HEK293 (cell line): ENCODE data around the gene PAXX.

ENCODE experiments used
- EGR2 ChIP-seq: fragments of 450-650 bp; formaldehyde crosslinking; IDR thresholded peaks from 2 replicates; pipeline ENCODE4 v1.5.1; 2016; ENCODE audit warnings: low read depth, missing biosample characterization, missing genetic modification characterization
- GLI2 ChIP-seq: fragments of 450-650 bp; formaldehyde crosslinking; IDR thresholded peaks from 2 replicates; pipeline ENCODE4; 2017; ENCODE audit warnings: missing biosample characterization, missing genetic modification characterization, low read depth, borderline replicate concordance
- KLF1 ChIP-seq: fragments of 450-650 bp; formaldehyde crosslinking; IDR thresholded peaks from 2 replicates; pipeline ENCODE4 v1.5.1; 2016; ENCODE audit warnings: missing biosample characterization, missing genetic modification characterization
- MEIS1 ChIP-seq: sonication (generic); formaldehyde crosslinking; IDR thresholded peaks from 2 replicates; pipeline ENCODE4 v1.8.1; 2022; ENCODE audit warnings: missing genetic modification reagents, mild to moderate bottlenecking, borderline replicate concordance
- OVOL3 ChIP-seq: fragments of 450-650 bp; formaldehyde crosslinking; IDR thresholded peaks from 2 replicates; pipeline ENCODE4 v1.5.1; 2016; ENCODE audit warnings: missing biosample characterization, missing genetic modification characterization
- SCRT2 ChIP-seq: fragments of 450-650 bp; formaldehyde crosslinking; IDR thresholded peaks from 2 replicates; pipeline ENCODE4 v1.5.1; 2016; ENCODE audit warnings: missing biosample characterization, missing genetic modification characterization
- SP7 ChIP-seq: fragments of 450-650 bp; formaldehyde crosslinking; IDR thresholded peaks from 2 replicates; pipeline ENCODE4 v1.5.1; 2016; ENCODE audit warnings: missing biosample characterization, missing genetic modification characterization
- YY2 ChIP-seq: fragments of 450-650 bp; formaldehyde crosslinking; IDR thresholded peaks from 2 replicates; pipeline ENCODE4 v1.5.1; 2016; ENCODE audit warnings: missing biosample characterization, missing genetic modification characterization
- ZBTB48 ChIP-seq: fragments of 450-650 bp; formaldehyde crosslinking; IDR thresholded peaks from 2 replicates; pipeline ENCODE4 v1.5.1; 2016; ENCODE audit warnings: missing biosample characterization, missing genetic modification characterization
- ZNF174 ChIP-seq: fragments of 450-650 bp; formaldehyde crosslinking; IDR thresholded peaks from 2 replicates; pipeline ENCODE4 v1.5.0; 2017; ENCODE audit warnings: missing biosample characterization, mild to moderate bottlenecking, missing genetic modification characterization
- ZNF2 ChIP-seq: fragments of 450-650 bp; formaldehyde crosslinking; IDR thresholded peaks from 2 replicates; pipeline ENCODE4 v1.5.1; 2016; ENCODE audit warnings: missing biosample characterization, missing genetic modification characterization
- ZNF214 ChIP-seq: fragments of 450-650 bp; formaldehyde crosslinking; IDR thresholded peaks from 2 replicates; pipeline ENCODE4 v1.5.1; 2017; ENCODE audit warnings: missing biosample characterization, mild to moderate bottlenecking, missing genetic modification characterization, borderline replicate concordance
- ZNF223 ChIP-seq: fragments of 450-650 bp; formaldehyde crosslinking; IDR thresholded peaks from 2 replicates; pipeline ENCODE4 v1.5.1; 2016; ENCODE audit warnings: missing biosample characterization, missing genetic modification characterization
- ZNF24 ChIP-seq: fragments of 450-650 bp; formaldehyde crosslinking; IDR thresholded peaks from 2 replicates; pipeline ENCODE4 v1.5.1; 2016; ENCODE audit warnings: missing biosample characterization, missing genetic modification characterization
- ZNF324 ChIP-seq: fragments of 450-650 bp; formaldehyde crosslinking; IDR thresholded peaks from 2 replicates; pipeline ENCODE4 v1.5.1; 2016; ENCODE audit warnings: missing biosample characterization, missing genetic modification characterization
- ZNF341 ChIP-seq: fragments of 450-650 bp; formaldehyde crosslinking; IDR thresholded peaks from 2 replicates; pipeline ENCODE4; 2016; ENCODE audit warnings: low read depth, missing biosample characterization, missing genetic modification characterization
- ZNF391 ChIP-seq: fragments of 450-650 bp; formaldehyde crosslinking; IDR thresholded peaks from 2 replicates; pipeline ENCODE4 v1.5.1; 2016; ENCODE audit warnings: low read depth, missing biosample characterization, missing genetic modification characterization, borderline replicate concordance
- ZNF529 ChIP-seq: fragments of 450-650 bp; formaldehyde crosslinking; IDR thresholded peaks from 2 replicates; pipeline ENCODE4 v1.5.1; 2017; ENCODE audit warnings: missing genetic modification characterization, missing biosample characterization; ENCODE audit not compliant: insufficient replicate concordance
- ZNF623 ChIP-seq: fragments of 450-650 bp; formaldehyde crosslinking; IDR thresholded peaks from 2 replicates; pipeline ENCODE4 v1.5.1; 2016; ENCODE audit warnings: missing biosample characterization, missing genetic modification characterization
- TF ChIP-seq, protein P1 (sequence below): fragments of 450-650 bp; formaldehyde crosslinking; IDR thresholded peaks from 2 replicates; pipeline ENCODE4 v1.5.1; 2016; ENCODE audit warnings: missing biosample characterization, missing genetic modification characterization
- TF ChIP-seq, protein P2 (sequence below): fragments of 450-650 bp; formaldehyde crosslinking; conservative IDR thresholded peaks from 2 replicates; pipeline ENCODE4 v1.5.1; 2016; ENCODE audit warnings: low read depth, missing biosample characterization, missing genetic modification characterization
- TF ChIP-seq, protein P3 (sequence below): fragments of 450-650 bp; formaldehyde crosslinking; IDR thresholded peaks from 2 replicates; pipeline ENCODE4 v1.5.1; 2016; ENCODE audit warnings: missing biosample characterization, missing genetic modification characterization, low read depth
- TF ChIP-seq, protein P4 (sequence below): fragments of 450-650 bp; formaldehyde crosslinking; IDR thresholded peaks from 2 replicates; pipeline ENCODE4 v1.5.1; 2016; ENCODE audit warnings: missing biosample characterization, missing genetic modification characterization, low read depth
- TF ChIP-seq, protein P5 (sequence below): fragments of 450-650 bp; IDR thresholded peaks from 2 replicates; pipeline ENCODE4 v1.5.1; 2018; ENCODE audit warnings: missing biosample characterization, missing genetic modification characterization
- TF ChIP-seq, protein P6 (sequence below): fragments of 450-650 bp; formaldehyde crosslinking; IDR thresholded peaks from 2 replicates; pipeline ENCODE4; 2016; ENCODE audit warnings: missing biosample characterization, missing genetic modification characterization

The PAXX gene

DNA sequence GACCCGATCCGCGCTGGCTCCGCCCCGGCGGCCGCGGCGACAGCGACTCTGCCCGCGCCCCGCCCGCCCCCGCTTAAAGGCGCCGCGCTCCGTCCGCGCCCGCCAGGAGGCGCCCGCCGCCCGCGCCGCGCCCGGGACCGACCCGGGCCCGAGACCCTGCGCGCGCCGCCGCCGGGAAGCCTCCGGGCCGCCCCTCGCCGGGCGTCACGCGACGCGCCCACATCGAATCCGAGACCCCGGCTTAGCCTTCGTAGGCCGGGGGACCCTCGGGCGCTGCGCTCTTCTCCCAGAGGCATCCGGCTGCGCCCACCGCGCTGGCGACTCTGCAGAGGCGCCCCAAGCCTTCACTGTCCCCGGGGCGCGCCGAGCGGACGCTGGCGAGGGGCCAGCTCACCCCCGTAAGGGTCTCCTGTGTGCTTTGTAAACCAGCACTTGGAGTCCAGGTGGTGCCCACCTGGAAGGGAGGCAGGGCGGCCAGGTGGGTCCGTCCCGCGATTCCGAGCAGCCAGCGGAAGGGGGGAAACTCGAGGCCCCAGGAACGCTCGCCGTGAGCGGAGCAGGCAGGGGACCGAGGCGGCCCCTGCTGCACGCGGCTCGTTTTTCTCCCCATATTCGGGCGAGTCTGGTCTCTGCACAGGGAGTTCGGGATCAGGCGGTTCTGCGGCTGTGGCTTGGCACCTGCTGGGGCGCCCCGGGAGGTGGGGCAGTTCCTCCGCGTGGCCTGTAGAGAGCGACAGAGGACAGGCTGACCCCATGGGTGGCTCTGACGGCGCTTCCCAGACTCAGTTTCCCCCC, 36.2 kb downstream of the PAXX start (continued):
- TF ChIP-seq, protein P1, sequence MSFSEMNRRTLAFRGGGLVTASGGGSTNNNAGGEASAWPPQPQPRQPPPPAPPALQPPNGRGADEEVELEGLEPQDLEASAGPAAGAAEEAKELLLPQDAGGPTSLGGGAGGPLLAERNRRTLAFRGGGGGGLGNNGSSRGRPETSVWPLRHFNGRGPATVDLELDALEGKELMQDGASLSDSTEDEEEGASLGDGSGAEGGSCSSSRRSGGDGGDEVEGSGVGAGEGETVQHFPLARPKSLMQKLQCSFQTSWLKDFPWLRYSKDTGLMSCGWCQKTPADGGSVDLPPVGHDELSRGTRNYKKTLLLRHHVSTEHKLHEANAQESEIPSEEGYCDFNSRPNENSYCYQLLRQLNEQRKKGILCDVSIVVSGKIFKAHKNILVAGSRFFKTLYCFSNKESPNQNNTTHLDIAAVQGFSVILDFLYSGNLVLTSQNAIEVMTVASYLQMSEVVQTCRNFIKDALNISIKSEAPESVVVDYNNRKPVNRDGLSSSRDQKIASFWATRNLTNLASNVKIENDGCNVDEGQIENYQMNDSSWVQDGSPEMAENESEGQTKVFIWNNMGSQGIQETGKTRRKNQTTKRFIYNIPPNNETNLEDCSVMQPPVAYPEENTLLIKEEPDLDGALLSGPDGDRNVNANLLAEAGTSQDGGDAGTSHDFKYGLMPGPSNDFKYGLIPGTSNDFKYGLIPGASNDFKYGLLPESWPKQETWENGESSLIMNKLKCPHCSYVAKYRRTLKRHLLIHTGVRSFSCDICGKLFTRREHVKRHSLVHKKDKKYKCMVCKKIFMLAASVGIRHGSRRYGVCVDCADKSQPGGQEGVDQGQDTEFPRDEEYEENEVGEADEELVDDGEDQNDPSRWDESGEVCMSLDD (tag by site-specific recombination) = peak; percentile 87
- TF ChIP-seq ZNF623 (tag by site-specific recombination) (peak; percentile 5; the same call in 1 of the 2 replicates), ZNF223 (tag by site-specific recombination) (no peak), ZNF214 (tag by site-specific recombination) (no peak), GLI2 (no peak), ZNF324 (tag by site-specific recombination) (no peak), ZNF529 (tag by site-specific recombination) (no peak), ZNF24 (tag by site-specific recombination) (no peak; the same call in 1 of the 2 replicates), EGR2 (tag by site-specific recombination) (peak; percentile 41), SCRT2 (tag by site-specific recombination) (no peak), YY2 (no peak), ZNF341 (tag by site-specific recombination) (peak; percentile 62), ZBTB48 (no peak; the same call in 1 of the 2 replicates), ZNF174 (tag by site-specific recombination) (no peak), ZNF391 (tag by site-specific recombination) (peak; percentile 68; the same call in 1 of the 2 replicates), SP7 (peak; percentile 31; the same call in 1 of the 2 replicates), ZNF2 (tag by site-specific recombination) (peak; percentile 48; the same call in 1 of the 2 replicates), MEIS1 (CRISPR knock-in tag) (no peak), OVOL3 (no peak), KLF1 (tag by site-specific recombination) (peak; percentile 52)
- TF ChIP-seq, protein P2, sequence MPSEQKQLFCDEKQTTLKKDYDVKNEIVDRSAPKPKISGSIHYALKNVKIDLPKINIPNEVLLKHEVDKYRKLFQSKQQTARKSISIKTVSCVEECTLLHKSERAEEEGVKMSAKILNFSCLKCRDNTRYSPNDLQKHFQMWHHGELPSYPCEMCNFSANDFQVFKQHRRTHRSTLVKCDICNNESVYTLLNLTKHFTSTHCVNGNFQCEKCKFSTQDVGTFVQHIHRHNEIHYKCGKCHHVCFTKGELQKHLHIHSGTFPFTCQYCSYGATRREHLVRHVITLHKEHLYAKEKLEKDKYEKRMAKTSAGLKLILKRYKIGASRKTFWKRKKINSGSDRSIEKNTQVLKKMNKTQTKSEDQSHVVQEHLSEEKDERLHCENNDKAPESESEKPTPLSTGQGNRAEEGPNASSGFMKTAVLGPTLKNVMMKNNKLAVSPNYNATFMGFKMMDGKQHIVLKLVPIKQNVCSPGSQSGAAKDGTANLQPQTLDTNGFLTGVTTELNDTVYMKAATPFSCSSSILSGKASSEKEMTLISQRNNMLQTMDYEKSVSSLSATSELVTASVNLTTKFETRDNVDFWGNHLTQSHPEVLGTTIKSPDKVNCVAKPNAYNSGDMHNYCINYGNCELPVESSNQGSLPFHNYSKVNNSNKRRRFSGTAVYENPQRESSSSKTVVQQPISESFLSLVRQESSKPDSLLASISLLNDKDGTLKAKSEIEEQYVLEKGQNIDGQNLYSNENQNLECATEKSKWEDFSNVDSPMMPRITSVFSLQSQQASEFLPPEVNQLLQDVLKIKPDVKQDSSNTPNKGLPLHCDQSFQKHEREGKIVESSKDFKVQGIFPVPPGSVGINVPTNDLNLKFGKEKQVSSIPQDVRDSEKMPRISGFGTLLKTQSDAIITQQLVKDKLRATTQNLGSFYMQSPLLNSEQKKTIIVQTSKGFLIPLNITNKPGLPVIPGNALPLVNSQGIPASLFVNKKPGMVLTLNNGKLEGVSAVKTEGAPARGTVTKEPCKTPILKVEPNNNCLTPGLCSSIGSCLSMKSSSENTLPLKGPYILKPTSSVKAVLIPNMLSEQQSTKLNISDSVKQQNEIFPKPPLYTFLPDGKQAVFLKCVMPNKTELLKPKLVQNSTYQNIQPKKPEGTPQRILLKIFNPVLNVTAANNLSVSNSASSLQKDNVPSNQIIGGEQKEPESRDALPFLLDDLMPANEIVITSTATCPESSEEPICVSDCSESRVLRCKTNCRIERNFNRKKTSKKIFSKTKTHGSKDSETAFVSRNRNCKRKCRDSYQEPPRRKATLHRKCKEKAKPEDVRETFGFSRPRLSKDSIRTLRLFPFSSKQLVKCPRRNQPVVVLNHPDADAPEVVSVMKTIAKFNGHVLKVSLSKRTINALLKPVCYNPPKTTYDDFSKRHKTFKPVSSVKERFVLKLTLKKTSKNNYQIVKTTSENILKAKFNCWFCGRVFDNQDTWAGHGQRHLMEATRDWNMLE = no peak
- TF ChIP-seq, protein P3, sequence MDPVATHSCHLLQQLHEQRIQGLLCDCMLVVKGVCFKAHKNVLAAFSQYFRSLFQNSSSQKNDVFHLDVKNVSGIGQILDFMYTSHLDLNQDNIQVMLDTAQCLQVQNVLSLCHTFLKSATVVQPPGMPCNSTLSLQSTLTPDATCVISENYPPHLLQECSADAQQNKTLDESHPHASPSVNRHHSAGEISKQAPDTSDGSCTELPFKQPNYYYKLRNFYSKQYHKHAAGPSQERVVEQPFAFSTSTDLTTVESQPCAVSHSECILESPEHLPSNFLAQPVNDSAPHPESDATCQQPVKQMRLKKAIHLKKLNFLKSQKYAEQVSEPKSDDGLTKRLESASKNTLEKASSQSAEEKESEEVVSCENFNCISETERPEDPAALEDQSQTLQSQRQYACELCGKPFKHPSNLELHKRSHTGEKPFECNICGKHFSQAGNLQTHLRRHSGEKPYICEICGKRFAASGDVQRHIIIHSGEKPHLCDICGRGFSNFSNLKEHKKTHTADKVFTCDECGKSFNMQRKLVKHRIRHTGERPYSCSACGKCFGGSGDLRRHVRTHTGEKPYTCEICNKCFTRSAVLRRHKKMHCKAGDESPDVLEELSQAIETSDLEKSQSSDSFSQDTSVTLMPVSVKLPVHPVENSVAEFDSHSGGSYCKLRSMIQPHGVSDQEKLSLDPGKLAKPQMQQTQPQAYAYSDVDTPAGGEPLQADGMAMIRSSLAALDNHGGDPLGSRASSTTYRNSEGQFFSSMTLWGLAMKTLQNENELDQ (tag by site-specific recombination) = no peak
- TF ChIP-seq, protein P4, sequence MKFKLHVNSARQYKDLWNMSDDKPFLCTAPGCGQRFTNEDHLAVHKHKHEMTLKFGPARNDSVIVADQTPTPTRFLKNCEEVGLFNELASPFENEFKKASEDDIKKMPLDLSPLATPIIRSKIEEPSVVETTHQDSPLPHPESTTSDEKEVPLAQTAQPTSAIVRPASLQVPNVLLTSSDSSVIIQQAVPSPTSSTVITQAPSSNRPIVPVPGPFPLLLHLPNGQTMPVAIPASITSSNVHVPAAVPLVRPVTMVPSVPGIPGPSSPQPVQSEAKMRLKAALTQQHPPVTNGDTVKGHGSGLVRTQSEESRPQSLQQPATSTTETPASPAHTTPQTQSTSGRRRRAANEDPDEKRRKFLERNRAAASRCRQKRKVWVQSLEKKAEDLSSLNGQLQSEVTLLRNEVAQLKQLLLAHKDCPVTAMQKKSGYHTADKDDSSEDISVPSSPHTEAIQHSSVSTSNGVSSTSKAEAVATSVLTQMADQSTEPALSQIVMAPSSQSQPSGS = no peak
- TF ChIP-seq, protein P5, sequence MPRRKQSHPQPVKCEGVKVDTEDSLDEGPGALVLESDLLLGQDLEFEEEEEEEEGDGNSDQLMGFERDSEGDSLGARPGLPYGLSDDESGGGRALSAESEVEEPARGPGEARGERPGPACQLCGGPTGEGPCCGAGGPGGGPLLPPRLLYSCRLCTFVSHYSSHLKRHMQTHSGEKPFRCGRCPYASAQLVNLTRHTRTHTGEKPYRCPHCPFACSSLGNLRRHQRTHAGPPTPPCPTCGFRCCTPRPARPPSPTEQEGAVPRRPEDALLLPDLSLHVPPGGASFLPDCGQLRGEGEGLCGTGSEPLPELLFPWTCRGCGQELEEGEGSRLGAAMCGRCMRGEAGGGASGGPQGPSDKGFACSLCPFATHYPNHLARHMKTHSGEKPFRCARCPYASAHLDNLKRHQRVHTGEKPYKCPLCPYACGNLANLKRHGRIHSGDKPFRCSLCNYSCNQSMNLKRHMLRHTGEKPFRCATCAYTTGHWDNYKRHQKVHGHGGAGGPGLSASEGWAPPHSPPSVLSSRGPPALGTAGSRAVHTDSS (tag by site-specific recombination) = no peak
- TF ChIP-seq, protein P6, sequence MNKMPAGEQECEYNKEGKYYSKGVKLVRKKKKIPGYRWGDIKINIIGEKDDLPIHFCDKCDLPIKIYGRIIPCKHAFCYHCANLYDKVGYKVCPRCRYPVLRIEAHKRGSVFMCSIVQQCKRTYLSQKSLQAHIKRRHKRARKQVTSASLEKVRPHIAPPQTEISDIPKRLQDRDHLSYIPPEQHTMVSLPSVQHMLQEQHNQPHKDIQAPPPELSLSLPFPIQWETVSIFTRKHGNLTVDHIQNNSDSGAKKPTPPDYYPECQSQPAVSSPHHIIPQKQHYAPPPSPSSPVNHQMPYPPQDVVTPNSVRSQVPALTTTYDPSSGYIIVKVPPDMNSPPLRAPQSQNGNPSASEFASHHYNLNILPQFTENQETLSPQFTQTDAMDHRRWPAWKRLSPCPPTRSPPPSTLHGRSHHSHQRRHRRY (tag by site-specific recombination) = no peak
